ENCODE data around the gene TUG1.
A peak's percentile ranks its signal among the peaks of the same experiment; 100 is the strongest.

Gene TUG1

DNA sequence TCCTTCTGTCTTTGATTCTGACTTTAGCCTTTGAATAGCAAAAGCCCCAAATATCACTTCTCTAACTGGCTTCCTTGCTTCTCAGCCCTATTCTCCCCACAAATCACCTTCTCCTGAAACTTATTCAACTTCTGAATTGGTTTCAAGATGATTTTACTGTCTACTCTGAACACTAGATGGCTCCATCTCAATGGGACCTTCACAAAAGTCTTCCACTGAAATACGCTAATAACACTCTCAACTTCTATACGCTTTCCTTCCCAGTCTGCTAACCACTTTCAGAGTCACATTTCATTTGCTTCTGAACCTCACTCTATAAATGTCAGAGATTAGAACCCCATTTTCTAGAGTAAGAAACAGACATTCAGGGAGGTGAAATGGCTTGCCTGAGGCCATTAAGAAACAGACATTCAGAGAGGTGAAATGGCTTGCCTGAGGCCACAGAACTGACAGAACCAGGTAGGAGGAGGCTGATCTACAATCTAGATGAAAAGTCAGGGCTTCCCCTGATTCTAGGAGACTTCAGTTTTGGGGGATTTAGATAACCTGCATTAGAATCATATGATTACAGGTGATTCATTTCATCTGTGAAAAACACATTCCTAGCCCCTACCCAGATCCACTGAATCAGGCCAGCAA lies 21.1 kb upstream of the TUG1 start:
- peak; percentile 19 for DNase-seq

DNA sequence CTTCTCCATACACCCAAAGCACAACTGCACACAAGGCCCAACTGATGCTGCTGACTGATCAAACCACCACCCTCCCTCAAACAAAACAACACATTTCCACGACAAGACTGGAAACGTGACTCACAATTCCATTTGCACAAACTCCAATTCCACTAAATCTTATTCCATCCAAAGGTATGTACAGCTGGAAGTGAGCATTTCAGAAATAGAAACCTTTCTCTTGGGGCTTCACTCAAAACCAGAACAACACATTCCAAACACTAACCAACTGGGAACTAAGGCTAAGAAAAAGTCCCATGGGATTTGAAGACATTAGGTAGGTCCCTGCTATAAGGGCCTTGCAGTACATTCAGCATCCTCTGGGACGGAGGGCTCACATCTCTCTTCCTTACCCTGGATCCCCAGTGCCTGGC lies 20.1 kb upstream of the TUG1 start:
- DNase-seq, result no peak

DNA sequence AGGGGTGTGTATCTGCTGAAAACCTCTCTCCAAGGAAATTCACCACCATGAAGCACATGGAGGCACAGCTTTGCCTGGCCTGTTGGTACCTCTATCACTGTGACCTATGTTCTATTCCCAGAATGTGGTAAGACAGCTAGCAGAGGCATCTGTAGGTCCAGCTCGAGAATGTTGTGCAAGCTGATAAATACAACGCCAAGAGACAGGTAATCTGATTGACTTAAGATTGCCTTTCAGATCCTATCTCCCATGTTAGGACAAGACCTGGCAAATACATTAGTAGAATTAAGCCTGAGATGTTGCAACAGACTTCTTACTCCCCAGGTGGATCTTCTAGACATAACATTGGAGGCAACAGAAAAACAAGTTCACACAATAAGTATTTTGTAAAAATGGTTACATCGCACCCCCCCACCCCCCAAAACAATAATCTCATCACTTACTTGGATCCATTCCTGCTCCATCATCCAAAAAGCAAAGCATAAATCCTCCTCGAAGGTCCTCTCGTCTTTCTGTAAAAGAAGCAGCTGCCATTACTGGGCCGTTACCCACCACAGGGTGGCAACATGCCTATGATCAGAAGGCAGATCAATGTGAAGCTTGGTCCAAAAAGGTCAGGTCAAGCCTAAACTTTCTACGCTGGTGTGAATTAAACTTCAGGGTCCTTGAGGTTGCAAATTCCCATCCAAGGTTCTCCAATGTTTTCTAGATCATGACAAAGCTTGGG lies 19.0 kb upstream of the TUG1 start:
- no peak for DNase-seq

- DNase-seq, result no peak
Measured at GRCh38 chr22:30953206-30953605, 15.9 kb upstream of the TUG1 start.

DNA sequence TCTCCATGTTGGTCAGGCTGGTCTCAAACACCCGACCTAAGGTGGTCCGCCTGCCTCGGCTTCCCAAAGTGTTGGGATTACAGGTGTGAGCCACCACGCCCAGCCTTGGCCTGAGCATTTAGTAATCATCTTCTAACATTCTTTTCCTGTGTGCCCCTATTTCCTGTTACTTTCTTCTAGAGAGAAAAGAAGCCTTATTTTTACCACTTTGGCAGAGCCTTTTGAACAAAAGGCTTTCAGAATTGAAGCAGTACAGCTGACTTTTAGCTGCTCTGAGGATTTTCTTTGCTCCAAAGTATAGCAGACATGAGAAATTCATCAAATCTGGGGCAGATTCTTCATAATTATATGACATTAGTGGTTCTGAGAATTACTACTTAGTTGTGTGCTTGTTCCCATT lies 13.9 kb upstream of the TUG1 start:
- DNase-seq, result no peak

- no peak for DNase-seq
Measured at GRCh38 chr22:30964858-30965257, 4.2 kb upstream of the TUG1 start.

DNA sequence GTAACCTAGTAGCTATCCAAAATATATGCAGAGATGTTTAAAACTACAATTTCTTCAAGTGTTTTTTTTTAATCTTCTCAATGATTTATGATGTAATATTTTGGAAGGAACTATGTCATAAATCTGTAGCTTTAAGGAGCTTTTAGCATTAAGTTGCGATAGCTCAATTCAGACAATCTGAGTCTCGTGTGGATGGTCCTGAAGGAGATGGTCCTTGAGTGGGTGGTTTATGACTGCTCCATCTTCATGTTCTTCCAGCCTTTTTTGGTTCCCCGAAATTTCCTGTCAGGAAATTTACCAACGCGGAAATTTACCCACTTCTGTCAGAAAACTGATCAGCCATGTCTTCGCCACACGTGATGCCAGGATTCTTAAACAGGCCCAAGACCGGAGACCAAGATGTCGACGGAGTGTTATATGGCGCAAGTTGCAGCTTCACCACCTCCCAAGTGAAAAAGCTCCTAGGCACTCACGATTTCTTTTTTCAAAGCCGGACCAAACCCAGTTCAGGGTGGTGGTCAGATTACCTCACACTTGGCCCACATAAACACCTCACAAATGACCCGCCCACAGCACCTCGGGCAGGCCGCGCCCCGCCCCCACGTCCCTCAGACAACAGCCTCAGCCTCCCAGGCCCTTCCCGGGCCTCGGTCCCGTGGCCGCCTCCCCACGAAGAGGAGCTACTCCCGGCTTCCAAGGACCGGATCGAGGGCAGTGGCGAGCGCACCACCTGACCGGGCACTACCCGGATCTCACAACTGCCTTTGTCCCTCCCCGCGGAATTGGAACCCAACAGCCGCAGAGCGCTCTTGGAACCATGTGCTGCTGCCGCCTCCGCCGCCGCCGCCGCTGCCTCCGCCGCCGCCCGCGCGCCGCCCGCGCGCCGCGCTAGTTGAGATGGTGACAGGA lies 796 bp upstream of the TUG1 start, which contains the start of gene MORC2:
Gene MORC2 (minus strand): TSS at position 760 of the 909 bp plus-strand sequence. CDS start 885 bp downstream, outside the sequence.
- DNase-seq, result no peak

DNA sequence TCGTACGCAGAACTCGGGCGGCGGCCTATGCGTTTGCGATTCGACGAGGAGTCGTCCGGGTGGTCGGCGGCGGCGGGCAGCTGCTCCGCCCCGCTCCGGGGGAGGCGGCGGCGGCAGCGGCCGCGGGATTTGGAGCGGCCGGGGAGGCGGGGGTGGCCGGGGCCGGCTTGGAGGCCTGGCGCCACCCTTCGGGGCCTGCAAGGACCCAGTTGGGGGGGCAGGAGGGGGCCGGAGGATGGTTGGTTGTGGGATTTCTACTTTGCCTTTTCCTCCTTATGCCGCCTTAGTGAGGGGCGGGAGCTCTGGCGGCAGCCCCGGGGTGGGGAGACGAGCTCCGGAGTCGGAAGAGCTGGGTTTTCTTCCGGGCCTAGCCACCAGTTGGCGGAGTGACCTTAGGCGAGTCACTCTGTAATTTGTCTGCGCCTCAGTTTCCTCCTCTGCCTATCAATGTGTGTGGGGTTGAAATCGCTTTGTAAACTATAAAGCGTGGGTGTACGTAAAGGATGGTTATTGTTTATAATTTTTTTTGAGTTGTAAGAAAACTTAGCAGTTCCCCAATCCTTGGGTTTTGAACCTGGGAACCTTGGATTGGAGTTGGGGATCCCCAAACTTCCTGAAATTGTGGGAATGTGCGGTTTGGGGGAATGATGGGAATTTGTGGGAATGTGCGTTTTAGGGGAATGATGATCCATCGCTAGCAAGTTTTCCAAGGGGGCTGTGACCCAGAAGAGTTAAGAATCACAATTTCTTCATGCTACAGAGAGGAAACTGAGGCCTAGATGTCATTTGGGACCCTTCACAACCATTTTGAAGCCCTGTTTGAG lies 679 bp downstream of the TUG1 start:
- DNase-seq, result peak; percentile 52

GRCh38 chr22:30970356-30970746 lies 1.3 kb downstream of the TUG1 start:
- DNase-seq, result no peak

DNA sequence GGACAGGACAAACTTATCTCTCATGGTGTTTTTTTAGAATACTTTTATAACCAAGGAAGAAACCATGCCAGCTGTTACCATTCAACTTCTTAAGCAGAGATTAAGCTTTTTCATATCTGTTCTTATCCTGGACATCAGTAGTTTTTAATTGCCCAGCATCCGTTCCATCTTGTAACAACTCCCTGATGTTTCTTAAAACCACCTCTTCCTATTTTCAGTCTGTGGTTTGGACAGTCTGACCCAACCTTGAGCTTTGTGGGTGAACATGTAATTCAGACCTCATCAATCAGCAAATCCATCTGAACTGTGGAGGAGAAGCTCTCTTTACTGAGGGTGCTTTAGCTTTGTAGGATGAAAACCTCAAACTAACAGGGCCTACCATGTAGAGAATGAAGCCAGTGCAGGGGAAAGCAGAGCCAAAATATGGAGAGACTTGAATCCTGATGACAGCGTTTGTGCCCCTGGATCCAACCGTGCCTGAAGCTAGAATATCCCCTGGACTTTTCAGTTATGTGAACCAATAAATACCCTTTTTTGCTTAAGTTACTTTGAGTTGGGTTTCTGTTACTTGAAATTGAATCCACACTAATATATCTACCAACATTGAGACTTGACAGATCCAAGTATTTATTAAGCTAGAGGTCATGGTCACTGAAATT lies 9.4 kb downstream of the TUG1 start:
- DNase-seq, result no peak

DNA sequence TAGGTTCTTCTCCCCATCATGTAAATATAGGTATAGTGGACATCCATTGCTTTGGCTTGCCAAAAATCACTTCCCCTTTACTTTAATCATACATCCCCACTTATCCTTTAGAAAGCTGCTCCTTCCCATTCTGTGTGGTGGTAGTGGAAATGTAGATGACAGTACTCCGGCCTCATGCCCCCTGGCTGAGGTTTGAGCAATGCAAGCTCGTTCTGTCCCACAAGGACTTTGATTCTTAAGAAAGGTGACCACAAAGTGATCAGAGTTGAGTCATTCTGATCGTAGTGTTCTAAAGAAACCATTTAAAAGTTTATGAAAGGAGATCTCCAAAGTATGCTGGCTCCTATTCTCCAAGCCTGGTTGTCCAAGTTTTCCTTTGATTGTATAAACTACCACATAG lies 10.9 kb downstream of the TUG1 start:
- DNase-seq, result peak; percentile 11

- no peak for DNase-seq
Measured at GRCh38 chr22:30982512-30982911, 13.4 kb downstream of the TUG1 start.

- DNase-seq, result no peak
Measured at GRCh38 chr22:30984317-30984716, 15.3 kb downstream of the TUG1 start.

- DNase-seq, result no peak
Measured at GRCh38 chr22:30985561-30986208, 16.6 kb downstream of the TUG1 start.

GRCh38 chr22:30989474-30989873 lies 20.4 kb downstream of the TUG1 start:
- no peak for DNase-seq

DNA sequence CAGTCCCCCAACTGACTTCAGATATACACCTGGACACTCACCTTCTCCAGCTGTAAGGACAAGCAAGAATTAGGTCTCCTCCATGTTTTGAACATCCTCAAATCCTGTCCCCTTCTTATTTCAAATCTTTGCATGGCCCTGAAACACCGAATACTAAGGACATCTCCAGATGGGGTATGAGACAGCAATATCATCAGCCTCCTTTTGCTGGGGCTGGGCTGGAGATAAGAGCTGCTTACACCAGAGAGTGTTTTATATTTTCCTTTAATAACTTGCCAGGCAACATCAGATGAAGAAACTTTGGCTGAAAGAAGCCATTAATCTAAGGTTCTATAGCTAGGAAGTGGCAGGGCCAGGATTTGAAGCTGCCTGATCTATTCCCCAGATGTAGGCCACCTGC lies 21.6 kb downstream of the TUG1 start:
- DNase-seq, result no peak

- no peak for DNase-seq
Measured at GRCh38 chr22:30992565-30992964, 23.5 kb downstream of the TUG1 start.

- no peak for DNase-seq
Measured at GRCh38 chr22:30994960-30995359, 25.9 kb downstream of the TUG1 start.

GRCh38 chr22:30996462-30996861 lies 27.4 kb downstream of the TUG1 start:
- no peak for DNase-seq

DNA sequence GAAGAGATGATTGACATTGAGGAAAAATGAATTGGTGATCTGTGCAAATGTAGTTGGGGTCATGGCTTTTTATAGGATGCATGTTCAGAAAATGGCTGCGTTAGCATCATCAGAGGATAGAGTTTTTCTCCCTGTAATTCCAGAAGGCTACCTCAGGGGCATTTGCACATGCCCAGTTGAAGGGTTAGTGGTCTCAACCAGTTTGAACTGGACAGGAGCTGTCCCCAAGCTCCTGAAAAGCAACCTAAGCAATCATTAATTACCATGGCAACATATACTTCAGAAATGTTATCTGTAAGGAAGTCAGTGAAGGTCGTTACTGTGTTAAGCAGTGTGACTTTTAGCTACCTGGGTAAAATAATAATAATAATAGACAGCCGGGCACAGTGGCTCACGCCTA lies 29.3 kb downstream of the TUG1 start:
- no peak for DNase-seq

DNA sequence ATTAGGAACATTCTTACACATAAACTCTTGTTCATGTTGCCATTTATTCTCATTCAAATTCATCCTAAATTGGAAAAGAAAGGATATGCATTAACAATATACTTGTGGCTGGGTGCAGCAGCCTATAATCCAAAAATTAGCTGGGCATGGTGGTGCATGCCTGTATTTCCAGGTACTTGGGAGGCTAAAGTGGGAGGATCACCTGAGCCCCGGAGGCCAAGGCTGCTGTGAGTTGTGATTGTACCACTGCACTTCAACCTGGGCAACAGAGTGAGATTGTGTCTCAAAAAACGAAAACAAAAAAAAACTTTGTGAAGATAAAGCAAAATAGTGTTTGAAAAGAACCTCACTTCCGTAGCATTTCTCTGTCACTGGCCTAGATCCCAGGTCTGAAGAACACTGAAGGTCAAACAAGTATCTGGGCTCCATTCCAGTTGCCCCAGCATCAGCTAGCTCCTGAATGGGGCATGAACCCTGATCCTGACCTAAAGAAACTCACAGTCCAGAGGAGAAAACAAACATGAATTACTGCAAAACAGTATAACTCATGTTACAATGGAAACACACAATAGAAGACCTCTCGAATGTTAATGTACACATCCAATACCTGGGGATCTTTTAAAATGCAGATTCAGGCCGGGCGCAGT lies 32.2 kb downstream of the TUG1 start:
- no peak for DNase-seq
